Measurements from ENCODE around the gene MAP1LC3C. TPM values are rescaled to one million over a fixed set of nuclear protein-coding genes. Genes with fewer than 3 reads are reported as not detected.

MAP1LC3C gene
- total and polyA plus RNA-seq, 9 donors = 0.67 to 6.1 (median 2.0) TPM

DNA sequence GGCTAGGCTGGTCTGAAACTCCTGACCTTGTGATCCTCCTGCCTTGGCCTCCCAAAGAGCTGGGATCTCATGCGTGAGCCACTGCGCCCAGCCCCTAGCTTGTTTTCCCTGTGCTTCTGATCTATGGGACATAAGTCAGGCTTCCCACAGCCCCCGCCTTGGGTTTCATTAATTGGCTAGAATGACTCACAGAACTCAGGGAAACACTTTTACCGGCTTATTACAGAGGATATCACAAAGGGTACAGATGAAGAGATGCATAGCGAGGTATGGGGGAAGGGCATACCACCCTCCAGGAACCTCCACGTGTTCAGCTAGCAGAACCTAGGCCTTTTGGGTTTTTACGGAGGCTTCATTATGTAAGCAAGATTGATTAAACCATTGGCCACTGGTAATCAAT is 1.5 kb upstream of the MAP1LC3C start:
- 84 to 95% (median 87%) methylated on average over 7 of the region's 7 CpGs for whole genome bisulfite sequencing, 3 donors

DNA sequence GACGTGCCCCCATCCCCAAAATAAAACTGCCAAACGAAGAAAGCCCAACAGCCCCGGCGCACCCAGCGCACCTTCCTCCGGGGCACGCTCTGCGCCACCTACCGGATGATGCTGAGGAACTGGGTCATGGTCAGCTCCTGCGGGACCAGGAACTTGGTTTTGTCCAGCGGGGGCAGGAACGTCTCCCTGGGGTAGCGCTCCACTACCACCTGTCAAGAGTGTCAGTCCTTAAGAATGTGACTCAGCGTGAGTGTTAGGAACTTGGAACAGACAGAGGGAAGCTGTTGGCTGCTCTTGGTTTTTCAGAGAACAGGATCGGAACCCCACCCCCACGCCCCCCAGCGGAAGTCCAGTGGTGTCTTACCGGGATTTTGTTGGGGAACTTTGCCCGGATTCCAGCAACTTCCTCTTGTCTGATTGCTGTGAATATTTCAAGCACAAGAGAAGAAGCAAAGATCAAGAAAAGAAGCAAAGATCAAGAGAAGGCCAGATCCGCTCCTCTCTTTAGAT is 431 bp downstream of the MAP1LC3C start:
- Histone ChIP-seq H3K36me3 (no peaks in the 10 kb centered on the region), H3K9me3 (no peaks in the 10 kb centered on the region), H3K27ac (peak overlapping the region in 1 of 2 donors; percentile 36), H3K4me1 (ENCODE audit: insufficient read depth) (no peaks in the 10 kb centered on the region), H3K27me3 (no peaks in the 10 kb centered on the region), H3K4me3 (peak overlapping the region; percentile 12)
- DNase-seq = peak; percentile 72 to 82 (median 80)
- 4 to 6% (median 4%) methylated on average over 20 of the region's 20 CpGs for WGBS, 3 donors
- TF ChIP-seq POLR2A (IDR thresholded peaks at IDR 0.05) = no peak
- TF ChIP-seq, protein P1, sequence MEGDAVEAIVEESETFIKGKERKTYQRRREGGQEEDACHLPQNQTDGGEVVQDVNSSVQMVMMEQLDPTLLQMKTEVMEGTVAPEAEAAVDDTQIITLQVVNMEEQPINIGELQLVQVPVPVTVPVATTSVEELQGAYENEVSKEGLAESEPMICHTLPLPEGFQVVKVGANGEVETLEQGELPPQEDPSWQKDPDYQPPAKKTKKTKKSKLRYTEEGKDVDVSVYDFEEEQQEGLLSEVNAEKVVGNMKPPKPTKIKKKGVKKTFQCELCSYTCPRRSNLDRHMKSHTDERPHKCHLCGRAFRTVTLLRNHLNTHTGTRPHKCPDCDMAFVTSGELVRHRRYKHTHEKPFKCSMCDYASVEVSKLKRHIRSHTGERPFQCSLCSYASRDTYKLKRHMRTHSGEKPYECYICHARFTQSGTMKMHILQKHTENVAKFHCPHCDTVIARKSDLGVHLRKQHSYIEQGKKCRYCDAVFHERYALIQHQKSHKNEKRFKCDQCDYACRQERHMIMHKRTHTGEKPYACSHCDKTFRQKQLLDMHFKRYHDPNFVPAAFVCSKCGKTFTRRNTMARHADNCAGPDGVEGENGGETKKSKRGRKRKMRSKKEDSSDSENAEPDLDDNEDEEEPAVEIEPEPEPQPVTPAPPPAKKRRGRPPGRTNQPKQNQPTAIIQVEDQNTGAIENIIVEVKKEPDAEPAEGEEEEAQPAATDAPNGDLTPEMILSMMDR (IDR thresholded peaks at IDR 0.05) = peak; percentile 58 to 67 (median 65)
- intact Hi-C loops (cut with DNase I) = loop anchor here in 2 of 4 donors (10.0 kb wide), 1 partner anchor 94 kb away; no protein-coding TSS in a partner anchor

More for the DNA sequence above, 1.5 kb upstream of the MAP1LC3C start:
- H3K4me1 ChIP-seq (ENCODE audit: insufficient read depth) = no peaks in the 10 kb centered on the region
- no peak for DNase-seq
- H3K27ac ChIP-seq = no peak overlapping the region
- no peaks in the 10 kb centered on the region for H3K27me3 ChIP-seq
- H3K9me3 ChIP-seq = no peaks in the 10 kb centered on the region
- no peaks in the 10 kb centered on the region for H3K36me3 ChIP-seq
- no peak overlapping the region for H3K4me3 ChIP-seq
- intact Hi-C loops (cut with DNase I) = loop anchor here in 1 of 4 donors (10.0 kb wide), 1 partner anchor 96 kb away; no protein-coding TSS in a partner anchor
- TF ChIP-seq POLR2A (IDR thresholded peaks at IDR 0.05) (no peak), EP300 (IDR thresholded peaks at IDR 0.05) (no peak)
- TF ChIP-seq, protein P1 (IDR thresholded peaks at IDR 0.05) = no peak

DNA sequence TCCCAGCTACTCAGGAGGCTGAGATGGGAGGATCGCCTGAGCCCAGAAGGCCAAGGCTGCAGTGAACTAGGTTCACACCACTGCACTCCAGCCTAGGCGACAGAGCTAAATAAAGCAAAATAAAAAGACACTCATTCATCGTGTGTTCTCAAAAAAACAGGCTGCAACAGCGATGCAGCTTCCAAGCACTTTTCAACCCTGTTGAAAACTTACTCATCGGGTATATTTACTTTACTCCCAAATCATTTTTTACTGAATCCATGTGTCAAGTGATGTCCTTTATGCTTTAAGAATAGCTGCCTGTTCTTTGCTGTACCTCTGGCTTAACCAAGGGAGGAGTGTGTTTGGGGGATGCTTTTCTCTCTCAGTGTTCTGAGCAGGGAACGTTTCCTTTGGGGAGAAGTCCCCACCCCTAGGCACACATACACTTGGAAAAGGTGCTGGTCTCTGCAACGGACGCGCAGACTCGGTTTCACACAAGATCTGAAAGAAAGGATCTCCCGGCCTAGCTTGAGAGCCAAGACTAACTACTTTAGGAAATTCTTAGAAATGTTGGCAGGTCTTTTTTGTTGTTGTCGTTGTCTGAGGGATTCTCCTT is 1.4 kb downstream of the MAP1LC3C start:
- H3K27me3 ChIP-seq = no peaks in the 10 kb centered on the region
- TF ChIP-seq POLR2A (IDR thresholded peaks at IDR 0.05) (no peak), EP300 (IDR thresholded peaks at IDR 0.05) (no peak)
- TF ChIP-seq, protein P1 (IDR thresholded peaks at IDR 0.05) = no peak
- no peaks in the 10 kb centered on the region for H3K36me3 ChIP-seq
- no peaks in the 10 kb centered on the region for H3K4me1 ChIP-seq (ENCODE audit: insufficient read depth)
- intact Hi-C loops (cut with DNase I) = loop anchor here in 2 of 4 donors (10.0 kb wide), 1 partner anchor 93 kb away; no protein-coding TSS in a partner anchor
- DNase-seq = no peak
- H3K9me3 ChIP-seq = no peaks in the 10 kb centered on the region
- no peak overlapping the region for H3K27ac ChIP-seq
- no peak overlapping the region for H3K4me3 ChIP-seq
- 77 to 83% (median 82%) methylated on average over 12 of the region's 12 CpGs for WGBS, 3 donors

GRCh38 chr1:241994171-241994570 is 4.7 kb downstream of the MAP1LC3C start:
- Histone ChIP-seq H3K36me3 (no peaks in the 10 kb centered on the region), H3K9me3 (no peaks in the 10 kb centered on the region), H3K4me3 (no peak overlapping the region), H3K4me1 (ENCODE audit: insufficient read depth) (peaks cover 1% of the 10 kb centered on the region), H3K27me3 (no peaks in the 10 kb centered on the region), H3K27ac (no peak overlapping the region)
- TF ChIP-seq EP300 (IDR thresholded peaks at IDR 0.05) (no peak), POLR2A (IDR thresholded peaks at IDR 0.05) (no peak)
- no peak for DNase-seq
- intact Hi-C loops (cut with DNase I) = loop anchor here in 2 of 4 donors (10.0 kb wide), 1 partner anchor 89 kb away; no protein-coding TSS in a partner anchor
- WGBS, 3 donors = 89 to 93% (median 90%) methylated on average over 9 of the region's 9 CpGs

GRCh38 chr1:241992734-241993133 is 6.2 kb downstream of the MAP1LC3C start:
- TF ChIP-seq, protein P1 (IDR thresholded peaks at IDR 0.05) = no peak
- TF ChIP-seq POLR2A (IDR thresholded peaks at IDR 0.05) (no peak), EP300 (IDR thresholded peaks at IDR 0.05) (no peak)
- H3K27me3 ChIP-seq = no peaks in the 10 kb centered on the region
- peaks cover 2% of the 10 kb centered on the region for H3K4me1 ChIP-seq (ENCODE audit: insufficient read depth)
- 92 to 96% (median 94%) methylated on average over 5 of the region's 5 CpGs for WGBS, 3 donors
- no peaks in the 10 kb centered on the region for H3K9me3 ChIP-seq
- no peaks in the 10 kb centered on the region for H3K36me3 ChIP-seq
- H3K27ac ChIP-seq = no peak overlapping the region
- H3K4me3 ChIP-seq = no peak overlapping the region
- intact Hi-C loops (cut with DNase I) = loop anchor here in 2 of 4 donors (10.0 kb wide), 1 partner anchor 88 kb away; no protein-coding TSS in a partner anchor
- no peak for DNase-seq
